HG02943 (cell line): ENCODE results near the gene UBL5.
"Not testable (repeated sequence)": the region's sequence is repeated elsewhere in the genome, so short reads cannot be mapped to it uniquely, and the experiment has no call there.

ENCODE experiments used
- ATAC-seq: cut with Tn5 transposase; IDR thresholded peaks from one replicate; pipeline ENCODE4 v1.9.1; 2021; ENCODE audit warnings: mild to moderate bottlenecking, low read depth, moderate library complexity; ENCODE audit not compliant: unreplicated experiment

UBL5 gene

DNA sequence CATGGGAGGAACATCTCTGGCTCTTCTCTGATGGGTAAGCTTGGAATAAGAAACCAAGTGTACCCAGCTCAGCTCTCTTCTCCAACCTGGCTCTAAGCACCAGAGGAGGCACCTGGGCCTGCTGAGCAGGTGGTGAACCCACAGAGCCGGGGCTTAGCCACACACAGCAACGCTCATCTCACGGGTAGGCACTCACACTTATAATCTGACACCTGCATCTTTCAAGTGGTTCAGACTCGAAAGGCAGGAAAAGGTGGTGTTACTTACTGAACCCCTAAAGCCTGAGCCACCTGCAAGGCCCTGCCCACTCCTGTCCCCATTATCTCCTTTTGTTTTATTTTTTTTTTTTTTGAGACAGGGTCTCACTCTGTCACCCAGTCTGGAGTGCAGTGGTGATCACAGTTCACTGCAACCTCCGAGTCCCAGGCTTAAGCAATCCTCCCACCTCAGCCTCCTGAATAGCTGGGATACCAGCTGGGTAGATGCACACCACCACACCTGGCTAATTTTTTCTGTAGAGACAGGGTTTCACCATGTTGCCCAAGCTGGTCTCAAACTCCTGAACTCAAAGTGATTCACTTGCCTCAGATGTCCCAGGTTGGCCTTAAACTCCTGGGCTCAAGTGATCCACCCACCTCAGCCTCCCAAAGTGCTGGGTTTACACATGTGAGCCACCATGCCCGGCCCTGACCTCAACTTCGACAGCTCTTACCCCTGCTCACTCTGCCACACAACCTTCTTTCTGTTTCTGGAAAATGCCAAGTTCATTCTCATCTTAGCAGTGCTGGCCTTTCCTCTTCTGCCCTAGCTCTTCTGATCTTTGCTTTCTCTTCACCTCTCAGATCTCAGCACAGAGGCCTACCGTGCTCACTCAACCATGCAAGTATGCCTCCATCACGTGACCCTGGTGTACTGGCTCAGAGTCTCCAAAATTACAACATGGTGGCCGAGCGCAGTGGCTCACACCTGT is 18.6 kb upstream of the UBL5 start:
- no peak for ATAC-seq

GRCh38 chr19:9811139-9811538 is 16.6 kb upstream of the UBL5 start:
- no peak for ATAC-seq

DNA sequence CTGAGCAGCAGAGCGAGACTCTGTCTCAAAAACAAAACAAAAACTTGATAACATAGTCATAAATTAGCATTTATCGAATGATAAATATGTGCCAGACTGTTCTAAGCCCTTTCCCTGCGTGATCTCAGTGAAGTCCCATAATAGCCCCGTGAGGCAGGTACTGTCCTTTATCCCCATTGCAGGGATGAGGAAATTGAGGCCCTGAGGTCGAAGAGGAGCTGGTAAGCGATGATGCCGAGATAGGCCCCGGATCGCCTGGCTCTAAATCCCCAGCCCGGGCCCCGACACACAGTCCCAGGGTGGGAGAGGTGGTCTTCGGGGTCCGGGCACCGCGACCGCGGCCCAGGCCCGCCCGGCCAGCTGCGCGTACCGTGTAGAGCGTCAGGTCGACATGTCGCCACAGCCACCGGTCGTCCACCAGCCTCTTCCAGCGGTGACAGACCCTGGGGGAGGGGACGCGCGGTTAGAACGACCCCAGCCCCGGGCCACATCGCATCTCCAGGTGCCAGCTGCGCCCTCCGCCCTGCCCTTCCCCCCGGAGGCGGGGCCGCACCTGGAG is 9.5 kb upstream of the UBL5 start:
- no peak for ATAC-seq

DNA sequence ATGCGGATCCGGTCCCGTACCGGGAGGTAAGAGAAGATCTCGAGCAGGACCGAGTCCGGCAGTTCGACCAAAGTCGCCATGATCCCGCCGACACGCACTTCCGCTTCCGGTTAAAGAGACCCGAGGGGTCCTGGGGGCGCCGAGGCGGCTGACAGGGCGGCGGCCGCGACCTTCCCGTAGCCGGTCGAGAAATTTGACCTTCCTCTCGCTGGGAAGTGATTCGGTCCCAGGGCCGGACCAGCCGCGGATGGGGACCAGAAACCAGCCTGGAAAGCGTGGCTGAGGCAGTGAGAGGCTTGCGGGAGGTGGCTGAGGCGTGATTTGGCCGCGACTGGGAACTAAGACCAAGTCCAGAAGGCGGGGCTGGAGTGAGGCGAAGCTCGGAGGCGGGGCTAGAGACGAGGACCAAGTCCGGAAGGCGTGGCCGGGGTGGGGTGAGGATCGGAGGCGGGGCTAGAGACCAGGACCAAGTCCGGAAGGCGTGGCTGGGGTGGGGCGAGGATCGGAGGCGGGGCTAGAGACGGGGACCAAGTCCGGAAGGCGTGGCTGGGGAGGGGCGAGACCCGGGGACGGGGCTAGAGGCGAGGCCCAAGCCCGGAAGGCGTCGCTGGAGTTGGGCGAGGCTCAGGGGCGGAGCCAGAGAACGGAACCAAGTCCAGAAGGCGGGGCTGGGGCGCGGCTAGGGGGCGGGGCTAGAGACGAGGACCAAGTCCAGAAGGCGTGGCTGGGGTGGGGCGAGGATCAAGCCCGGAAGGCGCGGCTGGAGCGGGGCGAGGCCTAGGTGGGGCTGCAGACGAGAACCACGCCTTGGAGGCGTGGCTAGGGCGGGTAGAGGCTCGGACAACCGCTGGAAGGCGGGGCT is 8.8 kb upstream of the UBL5 start, which contains the start of gene FBXL12:
TSS of gene FBXL12 (minus strand) at position 346 of the 862 bp plus-strand sequence. CDS start at position 80, 266 bp downstream.
- ATAC-seq: peak; percentile 81

DNA sequence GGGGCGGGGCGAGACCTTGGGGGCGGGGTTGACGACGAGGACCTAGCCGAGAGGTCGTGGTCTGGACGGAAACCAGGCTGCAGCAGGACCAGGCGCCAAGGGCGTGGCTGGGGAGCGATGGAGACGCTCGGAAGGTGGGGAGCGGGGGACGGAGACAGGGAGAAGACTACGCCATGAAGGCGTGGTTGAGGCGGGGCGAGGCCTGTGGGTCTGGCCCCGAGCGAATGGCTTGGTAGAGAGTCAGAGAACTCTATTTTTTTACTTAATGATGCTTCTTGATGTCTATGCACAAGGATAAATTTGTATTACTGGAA is 8.2 kb upstream of the UBL5 start:
- ATAC-seq: no peak

DNA sequence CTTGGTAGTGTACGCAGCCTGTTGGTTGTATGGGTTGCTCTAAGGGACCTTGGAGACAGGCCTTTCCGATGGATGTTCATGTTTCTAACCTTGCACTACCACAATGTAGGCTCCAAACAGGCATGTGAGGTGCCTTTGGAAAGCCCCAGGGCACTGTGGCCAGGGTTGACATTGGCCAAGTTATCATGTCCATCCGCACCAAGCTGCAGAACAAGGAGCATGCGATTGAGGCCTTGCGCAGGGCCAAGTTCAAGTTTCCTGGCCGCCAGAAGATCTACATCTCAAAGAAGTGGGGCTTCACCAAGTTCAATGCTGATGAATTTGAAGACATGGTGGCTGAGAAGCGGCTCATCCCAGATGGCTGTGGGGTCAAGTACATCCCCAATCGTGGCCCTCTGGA is 7.7 kb upstream of the UBL5 start:
- ATAC-seq: not testable (repeated sequence)

DNA sequence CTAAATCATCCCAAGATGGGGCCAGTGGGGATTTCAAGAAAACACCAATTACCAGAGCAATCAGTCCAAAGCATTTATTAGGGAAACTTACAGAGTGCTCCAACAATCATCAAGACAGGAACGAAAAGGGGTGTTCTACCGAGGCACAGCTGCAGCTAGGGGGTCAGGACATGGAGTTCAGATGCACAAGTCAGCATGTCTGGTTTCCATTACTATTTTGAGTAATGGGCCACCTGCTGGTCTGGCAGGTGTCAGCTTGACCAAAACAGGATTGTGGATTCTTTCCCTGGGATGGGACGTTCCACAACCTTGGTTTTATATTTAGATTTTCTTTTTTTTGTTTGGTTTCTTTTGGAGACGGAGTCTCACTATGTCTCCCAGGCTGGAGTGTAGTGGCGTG is 3.9 kb upstream of the UBL5 start:
- ATAC-seq: no peak

DNA sequence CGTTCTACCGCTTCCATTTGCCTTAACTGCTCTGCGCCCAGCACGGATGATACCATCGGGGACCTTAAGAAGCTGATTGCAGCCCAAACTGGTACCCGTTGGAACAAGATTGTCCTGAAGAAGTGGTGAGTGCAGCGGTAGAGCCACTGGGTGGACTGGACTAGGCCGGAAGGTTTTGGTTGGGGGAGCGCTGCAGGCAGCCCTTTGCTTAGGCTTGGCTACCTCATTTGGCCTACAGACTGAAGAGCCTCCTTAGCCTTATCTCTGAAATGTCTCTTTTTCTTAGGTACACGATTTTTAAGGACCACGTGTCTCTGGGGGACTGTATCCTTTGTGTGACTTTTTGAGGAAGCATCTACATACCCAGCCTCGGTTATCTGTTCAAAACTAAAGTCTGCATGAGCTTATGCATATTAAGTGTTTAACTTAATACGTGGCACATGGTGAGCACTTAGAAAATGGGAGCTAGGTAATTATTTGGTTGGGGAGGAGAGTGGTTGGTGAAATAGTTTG is 889 bp downstream of the UBL5 start:
- no peak for ATAC-seq

DNA sequence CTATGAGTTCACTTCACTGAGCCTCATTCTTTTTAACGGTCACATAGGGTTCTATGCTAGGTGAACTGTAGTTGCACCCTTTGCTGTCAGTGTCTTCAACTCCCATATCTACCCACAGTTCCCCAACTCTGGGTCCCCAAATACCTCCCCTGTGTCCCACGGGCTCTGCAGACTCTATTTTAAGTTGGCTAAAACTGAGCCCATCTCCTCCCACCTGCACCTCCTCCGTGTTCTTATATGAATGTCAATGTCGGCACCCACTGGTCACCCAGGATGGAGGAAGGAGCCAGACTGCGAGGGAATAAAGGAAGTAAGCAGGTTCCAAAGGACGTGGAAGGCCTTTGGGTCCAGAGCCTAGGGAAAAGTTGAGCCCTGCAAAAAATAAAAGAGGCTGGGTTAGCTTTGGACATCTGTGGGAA is 6.6 kb downstream of the UBL5 start:
- no peak for ATAC-seq

- peak; percentile 93 for ATAC-seq
Measured at GRCh38 chr19:9834726-9835506, 7.2 kb downstream of the UBL5 start, which contains the start of gene PIN1. Gene PIN1, plus strand, starts transcription at chr19:9835318. Its CDS starts 27 bp downstream, at chr19:9835345.

- peak; percentile 21 for ATAC-seq
Measured at GRCh38 chr19:9835507-9835949, 7.8 kb downstream of the UBL5 start.

- ATAC-seq: no peak
Measured at GRCh38 chr19:9836021-9836420, 8.3 kb downstream of the UBL5 start.

DNA sequence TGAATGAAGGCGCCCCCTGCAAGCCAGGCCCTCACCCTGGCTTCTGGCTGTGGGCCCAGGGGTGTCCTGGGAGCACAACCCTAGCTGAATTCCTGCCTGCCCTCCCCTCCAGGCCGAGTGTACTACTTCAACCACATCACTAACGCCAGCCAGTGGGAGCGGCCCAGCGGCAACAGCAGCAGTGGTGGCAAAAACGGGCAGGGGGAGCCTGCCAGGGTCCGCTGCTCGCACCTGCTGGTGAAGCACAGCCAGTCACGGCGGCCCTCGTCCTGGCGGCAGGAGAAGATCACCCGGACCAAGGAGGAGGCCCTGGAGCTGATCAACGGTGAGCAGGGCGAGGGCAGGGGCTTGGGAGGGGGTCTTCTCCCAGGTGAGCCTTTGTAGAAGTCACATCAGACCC is 10.6 kb downstream of the UBL5 start:
- no peak for ATAC-seq

- ATAC-seq: no peak
Measured at GRCh38 chr19:9839415-9839814, 11.7 kb downstream of the UBL5 start.

GRCh38 chr19:9842834-9843625 is 15.3 kb downstream of the UBL5 start:
- no peak for ATAC-seq

DNA sequence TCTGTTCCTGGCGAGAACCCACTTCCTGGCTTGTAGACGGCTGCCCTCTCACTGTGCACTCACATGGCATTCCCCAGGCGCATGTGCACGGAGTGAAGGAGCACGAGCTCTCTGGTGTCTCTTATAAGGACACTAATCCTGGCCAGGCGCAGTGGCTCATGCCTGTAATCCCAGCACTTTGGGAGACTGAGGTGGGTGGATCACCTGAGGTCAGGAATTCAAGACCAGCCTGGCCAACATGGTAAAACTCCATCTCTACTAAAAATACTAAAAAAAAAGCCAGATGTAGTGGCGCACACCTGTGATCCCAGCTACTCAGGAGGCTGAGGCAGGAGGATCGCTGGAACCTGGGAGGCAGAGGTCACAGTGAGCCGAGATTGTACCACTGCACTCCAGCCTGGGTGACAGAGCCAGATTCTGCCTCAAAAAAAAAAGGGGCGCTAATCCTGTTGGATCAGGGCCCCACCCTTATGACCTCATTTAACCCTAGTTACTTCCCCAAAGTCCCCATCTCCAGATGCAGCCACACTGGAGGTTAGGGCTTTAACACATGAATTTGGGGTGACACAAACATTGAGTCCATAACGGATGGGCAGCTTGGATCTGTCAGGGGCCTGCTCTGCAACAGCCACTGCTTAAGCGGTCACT is 16.0 kb downstream of the UBL5 start:
- not testable (repeated sequence) for ATAC-seq

GRCh38 chr19:9847087-9847671 is 19.5 kb downstream of the UBL5 start:
- ATAC-seq: no peak

GRCh38 chr19:9848060-9848459 is 20.3 kb downstream of the UBL5 start:
- ATAC-seq: no peak
